HG02852 (cell line): Measurements from ENCODE around the gene UBXN10.

Source experiments
- ATAC-seq: cut with Tn5 transposase; IDR thresholded peaks from one replicate; pipeline ENCODE4 v1.9.1; 2021; ENCODE audit warnings: mild to moderate bottlenecking, moderate library complexity; ENCODE audit not compliant: unreplicated experiment

The UBXN10 gene

DNA sequence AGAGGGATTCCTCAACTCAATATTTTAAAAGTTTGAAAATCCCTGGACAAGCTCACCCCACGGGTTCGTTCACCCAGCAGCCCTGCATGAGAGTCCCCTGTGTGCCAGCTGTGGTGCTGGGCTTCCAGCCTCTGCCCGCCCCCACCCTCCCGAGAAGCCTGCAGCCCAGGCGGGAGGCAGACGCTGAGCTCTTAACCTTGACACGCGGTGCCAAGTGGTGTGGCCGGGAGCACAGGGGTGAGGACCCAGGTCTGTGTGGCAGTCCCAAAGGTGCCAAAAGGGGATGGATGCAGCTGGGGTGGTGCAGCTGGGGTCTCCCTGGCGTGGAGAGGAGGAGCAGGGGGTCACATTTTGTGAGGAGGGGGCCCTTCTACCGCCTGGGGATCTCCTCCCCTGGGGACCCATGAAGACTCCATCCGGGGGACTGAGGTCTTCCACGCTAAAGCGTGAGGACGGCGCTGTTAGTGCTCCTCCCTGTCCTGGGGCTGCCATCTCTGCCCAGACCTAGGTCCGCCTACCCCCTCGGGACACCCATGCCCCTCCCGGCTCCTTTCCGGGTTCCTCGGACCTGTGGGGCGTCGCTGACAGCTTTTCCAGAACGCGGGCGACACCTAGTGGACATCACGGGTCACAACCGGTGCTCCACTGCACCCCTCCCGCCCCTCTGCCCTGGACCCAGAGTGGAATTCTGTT lies 33.8 kb upstream of the UBXN10 start:
- no peak for ATAC-seq

GRCh38 chr1:20152599-20152930 lies 33.3 kb upstream of the UBXN10 start:
- no peak for ATAC-seq

- no peak for ATAC-seq
These were observed 32.9 kb upstream of the UBXN10 start for GRCh38 chr1:20153000-20153418.

DNA sequence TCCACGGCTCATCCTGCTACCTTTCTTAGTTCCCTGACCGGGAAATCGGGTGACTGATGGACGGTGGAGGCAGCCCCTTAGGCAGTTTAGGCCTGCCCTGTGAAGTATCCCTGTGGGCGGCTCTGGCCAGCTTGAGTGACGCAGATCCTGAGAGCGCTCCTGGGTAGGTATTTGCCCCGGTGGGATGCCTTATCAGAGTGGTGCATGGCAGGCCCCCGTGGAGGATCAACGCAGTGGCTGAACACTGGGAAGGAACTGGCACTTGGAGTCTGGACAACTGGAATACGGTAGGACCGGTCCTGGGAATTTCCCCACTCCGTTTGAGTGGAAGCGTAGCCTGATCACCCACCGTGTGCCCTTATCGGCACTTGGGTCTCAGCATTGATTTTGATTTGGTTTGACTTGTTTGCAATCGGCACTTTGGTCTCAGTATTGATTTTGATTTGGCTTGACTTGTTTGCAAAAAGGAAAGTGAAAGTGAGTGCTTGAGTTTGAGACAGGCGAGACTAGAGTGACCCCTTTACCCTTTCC lies 31.5 kb upstream of the UBXN10 start:
- no peak for ATAC-seq

DNA sequence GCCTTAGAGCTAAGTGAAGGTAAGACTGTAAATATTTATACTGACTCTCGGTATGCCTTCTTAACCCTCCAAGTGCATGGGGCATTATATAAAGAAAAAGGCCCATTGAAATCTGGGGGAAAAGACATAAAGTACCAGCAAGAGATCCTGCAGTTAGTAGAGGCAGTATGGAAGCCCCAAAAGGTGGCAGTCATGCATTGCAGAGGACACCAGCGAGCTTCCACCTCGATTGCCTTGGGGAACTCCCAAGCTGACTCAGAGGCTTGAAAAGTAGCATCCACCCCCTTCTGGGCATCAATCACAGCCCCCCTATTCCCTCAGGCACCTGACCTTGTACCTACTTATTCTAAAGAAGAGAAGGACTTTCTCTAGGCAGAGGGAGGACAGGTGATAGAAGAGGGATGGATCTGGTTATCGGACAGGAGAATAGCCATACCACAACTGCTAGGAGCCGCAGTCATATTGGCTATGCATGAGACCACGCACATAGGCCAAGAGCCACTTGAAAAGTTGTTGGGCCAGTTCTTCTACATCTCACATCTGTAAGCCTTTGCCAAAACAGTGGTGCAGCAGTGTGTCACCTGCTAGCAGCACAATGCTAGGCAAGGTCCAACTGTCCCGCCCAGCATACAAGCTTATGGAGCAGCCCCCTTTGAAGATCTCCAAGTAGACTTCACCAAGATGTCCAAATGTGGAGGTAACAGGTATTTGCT lies 27.4 kb upstream of the UBXN10 start:
- no peak for ATAC-seq

DNA sequence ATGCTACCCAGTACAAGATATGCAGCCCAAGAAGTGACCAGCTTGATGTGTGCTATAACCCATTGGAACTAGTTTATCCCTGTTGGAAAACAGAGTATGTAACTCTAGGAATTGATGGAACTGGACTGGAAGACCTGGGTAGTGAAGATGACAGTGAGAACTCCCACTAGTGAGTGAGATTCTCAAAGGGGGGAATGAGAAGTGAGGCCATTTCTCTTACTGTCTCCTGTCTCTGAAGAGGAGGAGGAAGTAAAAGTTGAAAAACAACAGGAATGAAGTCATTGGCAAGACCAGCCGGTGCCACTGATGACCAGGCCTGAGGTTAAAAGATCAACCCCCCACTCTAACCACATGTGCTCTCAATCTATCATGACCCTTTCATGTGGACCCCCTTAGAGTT lies 25.9 kb upstream of the UBXN10 start:
- no peak for ATAC-seq

GRCh38 chr1:20164694-20165202 lies 21.1 kb upstream of the UBXN10 start:
- no peak for ATAC-seq

- ATAC-seq: no peak
These were observed 20.4 kb upstream of the UBXN10 start for GRCh38 chr1:20165522-20165951.

GRCh38 chr1:20166051-20166450 lies 19.8 kb upstream of the UBXN10 start:
- ATAC-seq: no peak

DNA sequence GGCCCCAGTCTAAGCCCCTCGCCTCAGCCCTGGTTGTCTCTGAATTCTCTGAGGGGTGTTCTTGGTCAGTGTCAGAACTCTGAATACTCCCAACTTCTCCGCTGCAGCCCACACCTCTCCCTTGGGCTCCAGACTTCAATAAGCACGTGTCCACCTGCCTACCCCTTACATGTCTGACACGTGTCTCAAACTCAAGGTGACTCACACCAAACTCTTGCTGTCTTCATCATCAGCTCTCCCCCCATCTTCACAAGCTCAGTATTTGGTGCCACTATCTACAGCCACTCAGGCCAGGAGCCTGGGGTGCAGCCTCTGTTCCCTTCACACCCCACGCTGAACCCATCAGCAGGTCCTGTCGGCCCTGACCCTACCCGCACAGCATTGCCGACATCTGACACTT lies 18.8 kb upstream of the UBXN10 start:
- ATAC-seq: no peak

- no peak for ATAC-seq
These were observed 17.1 kb upstream of the UBXN10 start for GRCh38 chr1:20168564-20169491.

DNA sequence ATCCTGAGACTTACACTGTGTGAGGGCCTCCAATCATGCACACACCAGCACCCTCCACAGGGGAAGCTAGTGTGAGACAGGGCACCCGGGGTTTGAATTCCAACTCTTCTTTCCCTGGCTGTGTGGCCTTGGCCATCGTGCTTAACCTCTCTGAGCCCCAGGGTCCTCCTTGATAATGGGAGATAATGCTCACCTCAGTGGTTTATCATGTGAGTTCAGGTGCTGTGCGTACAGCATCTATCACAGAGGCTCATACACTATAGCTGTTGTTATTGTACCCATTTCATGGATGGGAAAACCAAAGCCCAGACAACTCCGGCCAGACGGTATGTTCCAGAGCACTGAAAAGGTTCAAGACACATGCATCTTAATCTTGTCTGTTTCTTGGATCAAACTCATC lies 16.0 kb upstream of the UBXN10 start:
- ATAC-seq: no peak

- no peak for ATAC-seq
These were observed 13.8 kb upstream of the UBXN10 start for GRCh38 chr1:20172033-20172590.

- ATAC-seq: no peak
These were observed 10.8 kb upstream of the UBXN10 start for GRCh38 chr1:20174937-20175666.

GRCh38 chr1:20178634-20179370 lies 7.1 kb upstream of the UBXN10 start:
- no peak for ATAC-seq

DNA sequence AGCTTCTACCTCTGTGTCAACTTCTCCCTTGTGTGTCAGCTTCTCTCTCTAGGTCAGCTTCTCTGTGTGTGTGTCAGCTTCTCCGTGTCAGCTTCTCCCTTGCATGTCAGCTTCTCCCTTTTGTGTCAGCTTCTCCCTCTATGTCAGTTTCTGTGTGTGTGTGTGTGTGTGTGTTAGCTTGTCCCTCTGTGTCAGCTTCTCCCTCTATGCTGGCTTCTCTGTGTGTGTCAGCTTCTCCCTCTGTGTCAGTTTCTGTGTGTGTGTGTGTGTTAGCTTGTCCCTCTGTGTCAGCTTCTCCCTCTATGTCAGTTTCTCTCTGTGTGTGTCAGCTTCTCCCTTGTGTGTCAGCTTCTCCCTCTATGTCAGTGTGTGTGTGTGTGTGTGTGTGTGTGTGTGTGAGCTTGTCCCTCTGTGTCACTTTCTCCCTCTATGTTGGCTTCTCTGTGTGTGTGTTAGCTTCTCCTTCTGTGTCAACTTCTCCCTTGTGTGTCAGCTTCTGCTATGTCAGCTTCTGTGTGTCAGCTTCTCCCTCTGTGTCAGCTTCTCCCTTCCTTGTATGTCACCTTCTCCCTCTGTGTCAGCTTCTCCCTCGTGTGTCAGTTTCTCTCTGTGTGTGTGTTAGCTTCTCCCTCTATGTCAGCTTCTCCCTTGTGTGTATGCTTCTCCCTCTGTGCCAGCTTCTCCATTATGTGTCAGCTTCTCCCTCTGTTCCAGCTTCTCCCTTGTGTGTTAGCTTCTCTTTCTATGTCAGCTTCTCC lies 6.3 kb upstream of the UBXN10 start:
- no peak for ATAC-seq

- no peak for ATAC-seq
These were observed 5.6 kb upstream of the UBXN10 start for GRCh38 chr1:20180129-20180843.

GRCh38 chr1:20180844-20181207 lies 5.1 kb upstream of the UBXN10 start:
- no peak for ATAC-seq
